NCI-H2029 treated with DMSO at 0.1 percent for 48 hours (cell line): Measurements from ENCODE around the gene ZNF426.
"Not testable (repeated sequence)": the region's sequence is repeated elsewhere in the genome, so short reads cannot be mapped to it uniquely, and the experiment has no call there.

Experiments used
- DNase-seq: peaks from one replicate; lab custom pipeline; 2025; lab: John Stamatoyannopoulos, UW

ZNF426 gene

DNA sequence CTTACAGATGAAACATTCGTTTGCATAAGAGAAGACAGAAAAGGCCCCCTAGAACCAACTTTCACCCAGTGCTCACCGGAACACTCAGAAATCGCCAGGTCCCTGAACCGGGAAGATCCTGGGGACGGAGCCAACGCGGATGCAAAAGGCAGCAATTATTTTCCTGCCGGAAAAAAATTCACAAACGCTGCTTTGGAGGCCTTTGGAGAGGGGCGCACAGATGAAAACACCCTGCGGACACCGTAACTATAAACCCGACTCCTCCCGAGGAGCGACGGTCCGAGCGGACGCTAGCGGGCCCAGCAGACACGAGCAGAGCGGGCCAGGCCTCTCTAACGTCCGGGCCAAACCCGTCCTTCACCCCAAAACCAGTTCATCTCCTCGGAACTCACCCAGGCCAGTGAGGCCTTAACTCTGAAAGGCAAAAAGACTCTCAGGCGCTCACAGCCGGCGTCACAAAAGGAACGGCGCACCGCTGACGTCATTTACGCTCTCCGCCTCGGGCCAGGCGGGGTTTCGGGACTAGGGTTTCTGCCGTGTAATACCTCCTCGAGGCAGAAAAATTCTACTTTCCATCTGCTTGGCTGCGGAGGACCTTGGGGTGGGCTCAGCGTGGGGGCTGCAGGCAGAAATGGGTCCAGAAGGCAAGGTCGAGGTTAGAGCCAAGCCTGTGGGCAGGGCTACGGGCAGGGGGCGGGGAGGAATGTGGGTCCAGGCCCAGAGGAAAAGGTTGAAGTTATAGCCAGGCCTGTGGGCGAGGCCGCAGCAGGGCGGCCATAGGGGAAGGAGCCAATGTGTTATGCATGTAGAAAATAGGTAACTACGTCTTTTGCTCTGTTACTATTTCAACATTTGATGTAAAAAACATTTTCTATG is at the start of gene ZNF426:
ZNF426 (minus strand) TSS at position 463 of the 876 bp plus-strand sequence. CDS start 2,413 bp downstream, outside the sequence.
- DNase-seq = peak; percentile 66

DNA sequence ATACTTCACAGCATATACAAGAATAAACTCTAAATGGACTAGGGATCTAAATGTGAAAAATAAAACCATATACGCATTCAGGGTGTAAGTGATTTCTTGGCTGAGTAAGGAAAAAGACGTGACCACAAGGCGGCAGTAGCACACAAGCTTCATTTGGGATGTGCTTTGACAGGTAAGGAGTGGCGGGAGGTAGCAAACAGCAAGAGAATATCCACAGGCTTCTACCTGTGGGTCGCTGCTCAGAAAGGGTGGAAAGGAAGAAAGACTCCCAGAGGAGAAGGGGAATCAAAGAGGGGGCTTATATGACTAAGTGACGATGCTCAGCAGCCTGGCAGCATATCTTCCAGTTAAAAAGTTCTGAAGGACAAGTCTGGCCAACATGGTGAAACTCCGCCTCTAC is 48.3 kb upstream of the ZNF426 start:
- DNase-seq = peak; percentile 44

- peak; percentile 66 for DNase-seq
Measured at GRCh38 chr19:9584073-9584833, 45.8 kb upstream of the ZNF426 start, which contains the start of gene ZNF121. TSS of gene ZNF121 (minus strand) at chr19:9584504. CDS start at chr19:9568097, 16,407 bp downstream.

- DNase-seq = not testable (repeated sequence)
Measured at GRCh38 chr19:9582081-9582725, 43.8 kb upstream of the ZNF426 start.

DNA sequence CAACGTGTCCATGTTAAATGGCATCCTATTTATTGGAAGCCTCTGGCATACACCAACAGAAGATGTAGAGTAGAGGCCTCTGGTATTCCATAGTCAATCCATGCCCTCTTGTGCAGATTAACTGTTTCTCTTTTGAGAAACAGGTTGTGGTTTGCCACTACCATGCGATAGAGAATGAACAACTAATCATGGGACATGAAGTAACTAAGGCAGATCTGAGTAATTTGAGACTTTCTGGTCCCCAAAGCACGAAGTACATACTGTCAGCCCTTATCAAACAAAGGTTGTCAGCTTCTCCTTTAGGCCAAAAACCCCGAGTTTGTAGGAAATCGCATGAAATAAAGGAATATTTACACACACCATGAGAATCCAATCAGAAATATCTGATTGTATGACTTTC is 42.3 kb upstream of the ZNF426 start:
- no peak for DNase-seq

DNA sequence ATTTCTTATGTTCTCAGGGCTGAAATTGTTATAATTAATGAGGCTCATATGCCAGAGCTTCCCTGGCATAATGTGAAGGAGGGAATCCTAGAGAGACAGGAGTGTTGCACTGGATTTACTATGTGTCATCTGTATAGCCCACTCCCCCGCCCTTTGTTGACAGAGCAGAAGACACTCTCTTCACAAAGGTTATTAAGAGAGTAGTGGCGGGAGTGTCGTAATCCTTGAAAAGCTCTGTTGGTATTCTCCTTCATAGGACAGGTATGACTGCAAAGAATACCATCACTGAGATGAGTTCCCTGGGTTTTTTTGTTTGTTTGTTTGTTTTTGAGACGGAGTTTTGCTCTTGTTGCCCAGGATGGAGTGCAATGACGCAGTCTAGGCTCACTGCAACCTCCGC is 31.8 kb upstream of the ZNF426 start:
- no peak for DNase-seq

- DNase-seq = no peak
Measured at GRCh38 chr19:9566729-9567128, 28.3 kb upstream of the ZNF426 start.

GRCh38 chr19:9565900-9566705 is 27.7 kb upstream of the ZNF426 start:
- DNase-seq = no peak

- DNase-seq = no peak
Measured at GRCh38 chr19:9552536-9553274, 14.3 kb upstream of the ZNF426 start.

GRCh38 chr19:9547870-9548269 is 9.4 kb upstream of the ZNF426 start:
- DNase-seq = no peak

DNA sequence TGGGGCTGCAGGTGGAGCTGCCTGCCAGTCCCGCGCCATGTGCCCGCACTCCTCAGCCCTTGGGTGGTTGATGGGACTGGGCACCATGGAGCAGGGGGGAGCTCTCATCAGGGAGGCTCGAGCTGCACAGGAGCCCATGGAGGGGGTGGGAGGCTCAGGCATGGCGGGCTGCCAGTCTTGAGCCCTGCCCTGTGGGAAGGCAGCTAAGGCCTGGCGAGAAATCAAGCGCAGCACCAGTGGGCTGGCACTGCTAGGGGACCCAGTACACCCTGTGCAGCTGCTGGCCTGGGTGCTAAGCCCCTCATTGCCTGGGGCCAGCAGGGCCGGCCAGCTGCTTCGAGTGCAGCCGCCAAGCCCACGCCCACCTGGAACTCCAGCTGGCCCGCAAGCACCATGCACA is 2.8 kb upstream of the ZNF426 start:
- not testable (repeated sequence) for DNase-seq

GRCh38 chr19:9539921-9540320 is 1.5 kb upstream of the ZNF426 start:
- DNase-seq = not testable (repeated sequence)

- DNase-seq = not testable (repeated sequence)
Measured at GRCh38 chr19:9539201-9539600, 756 bp upstream of the ZNF426 start.

DNA sequence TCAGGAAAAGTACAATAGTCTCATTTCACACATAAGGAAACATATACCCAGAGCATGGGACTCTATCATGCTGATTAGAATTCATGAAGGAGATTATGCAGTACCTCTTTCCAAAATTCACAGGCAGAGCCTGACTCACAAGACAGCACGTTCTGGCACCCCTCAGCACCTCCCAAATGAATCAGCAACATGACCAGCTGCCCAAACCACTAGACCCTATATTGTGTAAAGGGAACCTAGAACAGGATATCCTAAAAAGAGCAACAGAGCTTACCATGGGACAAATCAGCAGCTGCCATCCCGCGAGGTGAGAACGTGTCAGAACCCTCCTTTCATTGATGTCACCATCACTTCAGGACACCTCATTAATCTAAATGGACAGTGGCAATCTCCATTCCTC is 2.5 kb downstream of the ZNF426 start:
- no peak for DNase-seq

GRCh38 chr19:9531933-9532332 is 6.5 kb downstream of the ZNF426 start:
- no peak for DNase-seq

- DNase-seq = no peak
Measured at GRCh38 chr19:9528757-9529336, 9.6 kb downstream of the ZNF426 start.

DNA sequence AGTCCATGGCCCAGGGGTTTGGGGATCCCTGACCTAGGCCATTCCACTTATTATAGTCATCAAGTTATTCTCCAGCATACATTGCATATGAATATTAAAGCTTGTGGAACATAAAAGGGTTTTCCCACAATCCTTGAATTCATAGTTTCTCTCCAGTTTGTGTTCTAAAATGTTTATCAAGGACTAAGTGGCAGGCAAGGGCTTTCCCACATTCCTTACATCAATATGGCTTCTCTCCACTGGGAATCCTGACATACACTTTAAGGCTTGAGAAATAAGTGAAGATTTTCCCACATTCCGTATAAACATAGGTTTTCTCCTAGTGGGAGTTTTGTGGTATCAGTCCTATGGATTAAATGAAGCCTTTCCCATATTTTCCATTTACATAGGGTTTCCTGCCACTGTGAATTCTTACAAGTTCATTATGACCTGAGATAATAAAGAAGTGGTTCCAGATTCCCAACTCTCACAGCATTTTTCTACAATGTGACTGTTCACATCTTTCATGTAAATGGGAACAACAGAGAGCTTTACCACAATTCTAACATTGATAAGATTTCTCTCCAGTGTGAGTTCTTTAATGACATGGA is 14.5 kb downstream of the ZNF426 start:
- DNase-seq = no peak

GRCh38 chr19:9507285-9507684 is 31.2 kb downstream of the ZNF426 start:
- no peak for DNase-seq

DNA sequence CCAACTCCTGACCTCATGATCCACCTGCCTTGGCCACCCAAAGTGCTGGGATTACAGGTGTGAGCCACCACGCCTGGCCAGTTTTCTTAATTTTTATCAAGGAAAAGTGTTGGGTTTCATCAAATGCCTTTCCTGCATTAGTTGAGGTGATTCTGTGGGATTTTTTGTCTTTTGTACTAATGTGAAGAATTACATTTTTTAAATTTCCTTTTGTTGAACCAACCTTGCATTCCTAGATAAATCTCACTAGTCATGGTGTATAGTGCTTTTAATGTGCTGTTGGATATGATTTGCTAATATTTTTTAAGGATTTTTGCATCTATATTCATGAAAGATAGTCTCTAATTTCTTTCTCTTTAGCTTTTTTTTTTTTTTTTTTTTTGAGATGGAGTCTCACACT is 37.6 kb downstream of the ZNF426 start:
- DNase-seq = no peak
